Femur (tissue), 1 donor: Measurements from ENCODE around the gene SPCS3.
A peak's percentile ranks its signal among the peaks of the same experiment; 100 is the strongest.
"Not testable (repeated sequence)": the region's sequence is repeated elsewhere in the genome, so short reads cannot be mapped to it uniquely, and the experiment has no call there.

Experiments
- DNase-seq: peaks from one replicate; pipeline ENCODE4 v3.0.0-alpha.2; 2017

SPCS3 gene

GRCh38 chr4:176306837-176307665 lies 12.7 kb upstream of the SPCS3 start:
- DNase-seq: no peak

DNA sequence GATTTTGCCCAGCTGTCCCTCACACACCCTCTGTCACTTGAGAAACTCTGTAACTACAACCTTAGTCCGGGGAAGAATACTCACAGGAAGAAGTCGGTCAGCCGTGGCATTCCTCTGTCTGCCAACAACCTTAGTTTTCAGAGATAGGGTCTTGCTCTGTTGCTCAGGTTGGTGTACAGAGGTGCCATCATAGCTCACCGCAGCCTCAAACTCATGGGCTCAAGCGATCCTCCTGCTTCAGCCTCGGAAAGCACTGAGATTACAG lies 12.2 kb upstream of the SPCS3 start:
- DNase-seq: no peak

GRCh38 chr4:176308441-176308840 lies 11.3 kb upstream of the SPCS3 start:
- no peak for DNase-seq

GRCh38 chr4:176309046-176309445 lies 10.7 kb upstream of the SPCS3 start:
- DNase-seq: no peak

GRCh38 chr4:176309772-176310171 lies 10.0 kb upstream of the SPCS3 start:
- no peak for DNase-seq

DNA sequence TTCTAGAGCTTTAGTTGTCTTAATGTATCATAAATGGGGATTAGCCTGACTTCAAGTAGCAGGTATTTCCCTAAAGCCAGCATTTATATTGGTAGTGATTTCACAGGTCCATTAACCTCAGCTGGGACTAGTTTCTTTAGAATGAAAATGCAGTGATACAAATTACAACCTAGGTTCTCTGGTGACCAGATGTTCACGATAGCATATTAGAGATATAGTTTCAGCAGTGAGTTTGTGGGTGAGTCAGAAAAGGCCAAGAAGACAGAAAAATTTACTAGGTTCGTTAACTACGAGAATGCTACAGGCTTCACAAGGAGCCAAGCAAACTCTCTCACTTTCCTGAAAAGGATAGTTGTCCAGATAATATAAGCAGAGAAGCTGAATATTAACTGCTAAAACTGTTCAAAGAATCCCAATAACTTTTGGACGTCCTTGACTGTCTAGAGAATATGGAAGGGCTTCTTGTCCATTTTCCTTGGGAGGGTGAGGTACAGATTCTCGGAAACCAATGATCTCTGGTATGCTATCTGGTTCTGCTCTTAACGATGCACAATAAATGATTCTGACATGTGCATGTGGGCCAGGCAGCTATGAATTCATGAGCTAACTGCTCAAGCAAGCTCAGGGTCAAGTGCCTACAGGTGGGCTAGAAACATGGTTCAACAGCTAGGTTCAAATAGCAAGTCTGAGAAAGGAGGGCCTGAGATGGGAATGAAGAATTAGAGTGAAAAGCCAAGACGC lies 6.0 kb upstream of the SPCS3 start:
- DNase-seq: no peak

DNA sequence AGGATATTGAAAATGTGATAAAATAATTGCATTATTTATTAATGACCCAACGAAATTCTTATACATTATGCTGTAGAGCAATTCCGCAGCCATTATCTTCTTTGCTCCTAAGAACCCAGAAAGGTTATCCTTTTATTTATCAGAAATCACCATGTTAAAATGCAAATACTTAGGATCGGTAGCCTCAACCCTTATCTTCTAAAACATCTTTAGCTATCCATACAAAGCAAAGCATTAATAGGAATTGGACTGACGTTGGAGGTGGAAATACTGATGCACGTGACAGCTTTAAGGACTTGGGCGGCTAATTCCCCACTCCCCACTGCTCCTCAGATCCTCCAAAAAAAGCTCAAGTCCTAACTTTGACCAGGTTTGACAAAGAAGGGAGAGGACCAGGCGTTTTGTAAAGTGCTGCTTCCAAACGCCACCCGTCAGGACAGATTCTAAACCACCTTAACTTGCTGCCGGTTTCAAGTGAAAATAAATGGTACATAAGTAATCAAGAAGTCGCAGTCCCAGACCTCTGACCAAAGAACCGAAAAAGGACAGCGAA lies 539 bp upstream of the SPCS3 start:
- DNase-seq: no peak

DNA sequence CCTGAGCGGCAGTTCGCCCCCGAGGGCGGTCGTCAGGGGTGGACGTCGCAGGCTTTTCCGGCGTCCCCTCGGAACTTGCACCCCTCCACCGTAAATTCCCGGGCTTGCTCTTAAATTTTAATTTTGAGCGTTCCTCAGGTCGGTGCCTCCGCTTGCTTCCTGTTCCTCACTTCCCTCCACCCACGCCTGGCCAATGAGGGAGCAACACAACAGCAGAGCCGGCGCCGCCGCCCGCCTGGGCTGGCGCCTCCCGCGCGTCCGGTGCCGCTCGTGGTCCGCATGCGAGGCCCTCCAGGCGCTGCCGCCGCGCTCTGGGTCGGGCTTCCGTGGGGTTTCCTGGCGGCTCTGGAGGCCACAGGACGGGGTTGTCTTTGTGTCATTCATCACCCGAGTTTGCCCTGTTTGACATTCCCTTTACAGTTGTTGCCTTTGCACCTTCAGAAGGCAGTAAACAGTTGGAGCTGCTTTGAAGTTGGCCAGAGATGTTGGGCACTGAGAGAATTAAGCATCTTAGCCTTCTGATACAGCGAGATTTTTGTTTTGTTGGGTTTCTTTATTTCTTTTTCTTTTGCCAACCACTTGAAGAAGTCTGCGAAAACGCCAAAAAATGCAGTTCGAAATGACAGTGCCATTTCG lies 692 bp downstream of the SPCS3 start:
- DNase-seq: peak; percentile 93

DNA sequence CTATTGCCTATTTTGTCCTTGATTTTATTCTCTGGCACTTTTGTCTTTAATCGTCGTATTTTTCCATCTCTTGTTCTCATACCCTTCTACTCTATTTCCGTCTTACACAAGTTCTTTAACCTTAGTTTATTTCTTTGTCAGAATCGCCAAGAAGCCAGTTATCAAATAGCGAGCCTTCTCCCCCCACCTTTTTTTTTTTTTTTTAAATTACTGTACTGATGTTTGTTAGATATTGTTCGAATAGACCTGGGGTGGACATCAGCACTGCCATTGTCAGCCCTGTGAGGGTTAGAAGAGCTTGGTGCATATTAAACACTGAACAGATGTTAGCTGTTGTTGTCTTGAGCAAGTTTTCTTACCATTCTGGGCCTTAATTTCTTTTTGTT lies 1.2 kb downstream of the SPCS3 start:
- no peak for DNase-seq

DNA sequence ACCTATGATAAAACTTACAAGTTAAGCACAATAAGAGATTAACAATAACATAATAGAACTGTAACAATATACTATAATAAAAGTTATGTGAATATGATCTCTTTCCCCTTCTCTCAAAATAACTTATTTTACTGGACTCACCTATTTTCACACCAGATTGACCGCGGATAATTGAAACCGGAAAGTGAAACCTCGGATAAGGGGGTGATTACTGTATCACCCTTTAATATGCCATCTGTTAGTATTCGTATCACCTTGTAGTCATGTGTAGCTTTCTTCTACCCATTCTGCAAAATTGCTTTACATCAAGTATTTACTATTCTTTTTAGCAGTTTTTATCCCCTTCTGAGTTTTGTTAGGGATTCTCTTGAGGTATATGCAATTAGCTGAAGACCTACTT lies 1.8 kb downstream of the SPCS3 start:
- DNase-seq: no peak

- no peak for DNase-seq
These were observed 3.9 kb downstream of the SPCS3 start for GRCh38 chr4:176323511-176324160.

GRCh38 chr4:176324876-176325275 lies 5.1 kb downstream of the SPCS3 start:
- DNase-seq: not testable (repeated sequence)

DNA sequence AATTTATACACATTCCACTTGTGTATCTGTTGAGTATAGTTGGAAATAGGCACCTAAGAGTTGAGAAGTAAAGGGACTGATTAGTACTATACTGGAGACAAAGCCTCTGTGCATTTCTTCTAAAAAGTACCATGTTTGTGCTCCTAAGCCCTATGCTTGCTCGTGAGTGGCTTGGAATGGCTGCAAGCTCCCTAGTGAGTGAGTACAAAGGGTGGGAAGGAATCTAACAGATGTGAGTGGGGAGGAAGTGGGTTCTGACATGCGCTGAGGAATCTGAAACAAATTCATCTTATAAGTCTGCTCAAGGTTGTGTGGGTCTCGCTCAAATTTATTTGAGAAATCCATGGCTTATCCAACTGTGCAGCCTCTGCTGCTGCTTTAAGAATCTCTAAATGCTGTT lies 13.3 kb downstream of the SPCS3 start:
- DNase-seq: no peak

- no peak for DNase-seq
These were observed 14.3 kb downstream of the SPCS3 start for GRCh38 chr4:176334066-176334465.

GRCh38 chr4:176335421-176335820 lies 15.7 kb downstream of the SPCS3 start:
- DNase-seq: no peak

- no peak for DNase-seq
These were observed 20.4 kb downstream of the SPCS3 start for GRCh38 chr4:176339936-176340761.

- no peak for DNase-seq
These were observed 21.3 kb downstream of the SPCS3 start for GRCh38 chr4:176340871-176341685.

- DNase-seq: no peak
These were observed 22.6 kb downstream of the SPCS3 start for GRCh38 chr4:176342384-176342783.

DNA sequence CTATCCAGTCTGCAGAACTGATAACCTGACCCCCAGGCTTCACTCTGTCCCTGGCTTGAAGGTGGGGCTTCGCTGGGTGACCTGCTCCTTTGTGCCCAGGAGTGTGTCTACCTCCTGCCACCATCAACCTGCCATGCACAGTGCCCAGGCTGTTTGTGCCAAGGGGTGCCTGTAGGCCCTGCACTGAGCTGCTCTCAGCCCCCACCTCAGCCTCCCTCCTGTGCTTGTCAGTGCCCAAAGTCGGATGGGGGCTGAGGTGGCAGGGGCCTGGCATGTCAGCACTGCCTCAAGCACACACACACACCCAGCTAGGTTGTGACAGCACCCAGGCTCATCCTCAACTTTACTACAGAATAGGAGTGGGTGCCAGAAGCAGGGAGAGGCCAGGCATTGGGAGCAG lies 23.5 kb downstream of the SPCS3 start:
- no peak for DNase-seq

DNA sequence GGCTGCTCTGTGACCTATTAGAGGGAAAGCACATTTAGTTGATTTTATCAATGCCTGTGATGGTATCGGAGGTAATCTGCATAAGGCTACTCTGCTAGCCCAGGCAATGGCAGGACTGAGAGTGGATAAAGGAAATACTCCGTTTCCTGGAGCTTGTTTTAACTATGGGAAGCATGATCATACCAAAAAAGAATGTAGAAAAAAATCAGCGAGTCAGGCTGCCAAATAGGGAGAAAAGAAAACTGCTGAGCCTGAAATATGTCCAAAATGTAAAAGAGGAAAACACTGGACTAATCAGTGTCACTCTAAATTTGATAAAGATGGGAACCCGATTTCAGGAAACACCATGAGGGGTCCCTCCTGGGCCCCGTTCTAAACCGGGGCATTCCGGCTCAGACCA lies 25.6 kb downstream of the SPCS3 start:
- not testable (repeated sequence) for DNase-seq

GRCh38 chr4:176346836-176347235 lies 27.1 kb downstream of the SPCS3 start:
- not testable (repeated sequence) for DNase-seq
